ENCODE results near the gene SLC45A1. TPM values are rescaled to one million over a fixed set of nuclear protein-coding genes. Genes with fewer than 3 reads are reported as not detected.
"Not testable (repeated sequence)": the region's sequence is repeated elsewhere in the genome, so short reads cannot be mapped to it uniquely, and the experiment has no call there.

Gene SLC45A1
- total and polyA plus RNA-seq, 5 donors: 2.1 to 3.5 (median 2.6) TPM

- Histone ChIP-seq H3K27me3 (ENCODE audit: control insufficient read depth, insufficient read depth) (no peaks in the 10 kb centered on the region), H3K27ac (ENCODE audit: low read length) (peak overlapping the region; percentile 97), H3K4me3 (ENCODE audit: low read length) (no peak overlapping the region), H3K9me3 (ENCODE audit: control insufficient read depth, low read length) (no peaks in the 10 kb centered on the region), H3K4me1 (ENCODE audit: control insufficient read depth, insufficient read depth, low read length) (peaks cover 47% of the 10 kb centered on the region)
- intact Hi-C loops (cut with DNase I): loop anchor here in 2 of 4 donors (5.0 to 10.0 kb wide), 2 partner anchors 39 to 151 kb away; no protein-coding TSS in a partner anchor
- WGBS: 19% methylated on average over 19 of the region's 19 CpGs
- peak; percentile 75 to 88 (median 82) for DNase-seq
- ATAC-seq: peak; percentile 87 to 91
Observed at GRCh38 chr1:8373581-8374241, 55.8 kb downstream of the SLC45A1 start.

DNA sequence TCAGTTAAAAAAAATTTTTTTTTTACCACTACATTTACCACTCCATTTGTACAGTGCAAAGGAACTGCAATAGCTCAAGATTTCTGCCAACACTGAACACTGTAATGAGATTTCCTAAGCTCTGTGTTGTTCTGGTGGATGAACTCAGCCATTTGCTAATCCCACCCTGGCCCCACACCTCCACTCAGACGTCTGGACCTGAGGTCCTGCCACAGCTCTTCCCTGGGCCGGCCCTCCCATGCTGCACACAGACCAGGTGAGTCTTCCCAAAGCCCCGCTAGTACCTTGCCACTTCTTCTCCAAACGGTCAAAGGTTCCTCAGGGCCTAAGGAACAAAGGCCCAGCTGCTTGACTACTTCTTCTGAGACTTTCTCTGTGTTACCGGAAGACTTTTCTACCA is 56.4 kb downstream of the SLC45A1 start:
- DNase-seq (peak in 1 of 3 donors; percentile 70), ATAC-seq (peak in 1 of 2 donors; percentile 2)
- 76% methylated on average over 5 of the region's 5 CpGs for WGBS
- H3K27me3 ChIP-seq (ENCODE audit: control insufficient read depth, insufficient read depth): no peaks in the 10 kb centered on the region
- intact Hi-C loops (cut with DNase I): loop anchor here in 2 of 4 donors (5.0 to 10.0 kb wide), 2 partner anchors 38 to 150 kb away; no protein-coding TSS in a partner anchor
- peak overlapping the region; percentile 45 for H3K27ac ChIP-seq (ENCODE audit: low read length)
- H3K4me3 ChIP-seq (ENCODE audit: low read length): no peak overlapping the region
- H3K9me3 ChIP-seq (ENCODE audit: control insufficient read depth, low read length): no peaks in the 10 kb centered on the region
- H3K4me1 ChIP-seq (ENCODE audit: control insufficient read depth, insufficient read depth, low read length): peaks cover 54% of the 10 kb centered on the region

- Histone ChIP-seq H3K4me3 (ENCODE audit: low read length) (no peak overlapping the region), H3K27ac (ENCODE audit: low read length) (peak overlapping the region; percentile 45), H3K27me3 (ENCODE audit: control insufficient read depth, insufficient read depth) (no peaks in the 10 kb centered on the region), H3K9me3 (ENCODE audit: control insufficient read depth, low read length) (no peaks in the 10 kb centered on the region), H3K4me1 (ENCODE audit: control insufficient read depth, insufficient read depth, low read length) (peaks cover 58% of the 10 kb centered on the region)
- ATAC-seq (no peak), DNase-seq (peak in 1 of 3 donors; percentile 55)
- 87% methylated on average over 2 of the region's 2 CpGs for WGBS
- intact Hi-C loops (cut with DNase I): loop anchor here in 2 of 4 donors (5.0 to 10.0 kb wide), 2 partner anchors 37 to 150 kb away; no protein-coding TSS in a partner anchor
Observed at GRCh38 chr1:8374812-8375211, 56.9 kb downstream of the SLC45A1 start.

- Histone ChIP-seq H3K27ac (ENCODE audit: low read length) (peak overlapping the region; percentile 67), H3K4me3 (ENCODE audit: low read length) (no peak overlapping the region), H3K4me1 (ENCODE audit: control insufficient read depth, insufficient read depth, low read length) (peaks cover 59% of the 10 kb centered on the region), H3K27me3 (ENCODE audit: control insufficient read depth, insufficient read depth) (no peaks in the 10 kb centered on the region), H3K9me3 (ENCODE audit: control insufficient read depth, low read length) (no peaks in the 10 kb centered on the region)
- no peak for ATAC-seq
- intact Hi-C loops (cut with DNase I): loop anchor here in 1 of 4 donors (10.0 kb wide), 1 partner anchor 148 kb away; no protein-coding TSS in a partner anchor
- 70% methylated on average over 4 of the region's 4 CpGs for WGBS
- no peak for DNase-seq
Observed at GRCh38 chr1:8376358-8376840, 58.5 kb downstream of the SLC45A1 start.

DNA sequence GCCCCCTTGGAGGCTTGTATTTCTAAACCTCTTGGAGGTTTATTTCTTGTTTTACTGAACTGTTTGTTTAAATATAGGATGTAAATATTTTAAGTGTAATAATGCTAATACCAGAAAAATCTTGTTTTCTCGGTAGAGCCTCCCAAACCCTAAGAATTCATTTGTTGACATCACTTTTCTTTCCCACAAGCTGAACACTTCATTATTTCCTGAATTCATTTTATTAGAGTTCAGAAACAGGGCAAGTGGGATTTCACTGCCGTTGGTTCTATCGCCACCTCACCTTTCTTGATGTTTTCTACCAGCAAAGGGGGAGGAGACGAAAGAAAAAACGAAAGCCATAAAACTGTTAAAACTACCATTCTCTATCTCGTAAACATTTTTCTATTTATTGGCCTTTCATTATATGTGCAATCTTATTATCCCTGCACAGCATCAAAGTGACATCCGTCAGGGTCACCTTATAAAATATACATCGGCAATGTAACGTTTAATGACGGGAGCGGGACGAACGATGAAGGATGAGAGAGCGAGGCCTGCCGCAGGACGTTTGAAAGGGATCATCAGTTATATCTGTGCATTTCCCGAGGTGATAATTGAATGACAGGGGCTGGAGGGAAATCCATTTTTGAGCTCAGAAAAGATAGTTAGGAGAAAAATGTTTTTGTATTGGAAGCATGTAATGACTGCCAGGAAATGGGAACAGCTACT is 59.5 kb downstream of the SLC45A1 start:
- H3K4me1 ChIP-seq (ENCODE audit: control insufficient read depth, insufficient read depth, low read length): peaks cover 55% of the 10 kb centered on the region

GRCh38 chr1:8378178-8378577 is 60.3 kb downstream of the SLC45A1 start:
- Histone ChIP-seq H3K4me1 (ENCODE audit: control insufficient read depth, insufficient read depth, low read length) (peaks cover 52% of the 10 kb centered on the region), H3K4me3 (ENCODE audit: low read length) (no peak overlapping the region), H3K9me3 (ENCODE audit: control insufficient read depth, low read length) (no peaks in the 10 kb centered on the region), H3K27me3 (ENCODE audit: control insufficient read depth, insufficient read depth) (no peaks in the 10 kb centered on the region), H3K27ac (ENCODE audit: low read length) (peak overlapping the region; percentile 61)
- ATAC-seq (peak in 1 of 2 donors; percentile 13), DNase-seq (no peak)
- intact Hi-C loops (cut with DNase I): loop anchor here in 1 of 4 donors (10.0 kb wide), 1 partner anchor 147 kb away; no protein-coding TSS in a partner anchor
- 21% methylated on average over 4 of the region's 4 CpGs for WGBS

More for the DNA sequence above, 59.5 kb downstream of the SLC45A1 start:
- no peak for DNase-seq
- H3K9me3 ChIP-seq (ENCODE audit: control insufficient read depth, low read length): no peaks in the 10 kb centered on the region
- no peak for ATAC-seq
- intact Hi-C loops (cut with DNase I): loop anchor here in 1 of 4 donors (10.0 kb wide), 1 partner anchor 147 kb away; no protein-coding TSS in a partner anchor
- 83% methylated on average over 17 of the region's 17 CpGs for WGBS
- H3K27me3 ChIP-seq (ENCODE audit: control insufficient read depth, insufficient read depth): no peaks in the 10 kb centered on the region
- H3K27ac ChIP-seq (ENCODE audit: low read length): no peak overlapping the region
- H3K4me3 ChIP-seq (ENCODE audit: low read length): no peak overlapping the region

- peaks cover 52% of the 10 kb centered on the region for H3K4me1 ChIP-seq (ENCODE audit: control insufficient read depth, insufficient read depth, low read length)
- no peaks in the 10 kb centered on the region for H3K27me3 ChIP-seq (ENCODE audit: control insufficient read depth, insufficient read depth)
- H3K4me3 ChIP-seq (ENCODE audit: low read length): no peak overlapping the region
- DNase-seq (peak in 1 of 3 donors; percentile 55), ATAC-seq (peak; percentile 24 to 34)
- peak overlapping the region; percentile 61 for H3K27ac ChIP-seq (ENCODE audit: low read length)
- intact Hi-C loops (cut with DNase I): loop anchor here in 1 of 4 donors (10.0 kb wide), 1 partner anchor 146 kb away; no protein-coding TSS in a partner anchor
- H3K9me3 ChIP-seq (ENCODE audit: control insufficient read depth, low read length): no peaks in the 10 kb centered on the region
- WGBS: 45% methylated on average over 10 of the region's 10 CpGs
Observed at GRCh38 chr1:8378981-8379470, 61.1 kb downstream of the SLC45A1 start.

- DNase-seq: no peak
- H3K27me3 ChIP-seq (ENCODE audit: control insufficient read depth, insufficient read depth): no peaks in the 10 kb centered on the region
- ATAC-seq: peak; percentile 8 to 9
- no peak overlapping the region for H3K4me3 ChIP-seq (ENCODE audit: low read length)
- H3K9me3 ChIP-seq (ENCODE audit: control insufficient read depth, low read length): no peaks in the 10 kb centered on the region
- peaks cover 48% of the 10 kb centered on the region for H3K4me1 ChIP-seq (ENCODE audit: control insufficient read depth, insufficient read depth, low read length)
- peak overlapping the region; percentile 61 for H3K27ac ChIP-seq (ENCODE audit: low read length)
- intact Hi-C loops (cut with DNase I): loop anchor here in 1 of 4 donors (10.0 kb wide), 1 partner anchor 145 kb away; no protein-coding TSS in a partner anchor
- 73% methylated on average over 14 of the region's 14 CpGs for WGBS
Observed at GRCh38 chr1:8379513-8380186, 61.7 kb downstream of the SLC45A1 start.

DNA sequence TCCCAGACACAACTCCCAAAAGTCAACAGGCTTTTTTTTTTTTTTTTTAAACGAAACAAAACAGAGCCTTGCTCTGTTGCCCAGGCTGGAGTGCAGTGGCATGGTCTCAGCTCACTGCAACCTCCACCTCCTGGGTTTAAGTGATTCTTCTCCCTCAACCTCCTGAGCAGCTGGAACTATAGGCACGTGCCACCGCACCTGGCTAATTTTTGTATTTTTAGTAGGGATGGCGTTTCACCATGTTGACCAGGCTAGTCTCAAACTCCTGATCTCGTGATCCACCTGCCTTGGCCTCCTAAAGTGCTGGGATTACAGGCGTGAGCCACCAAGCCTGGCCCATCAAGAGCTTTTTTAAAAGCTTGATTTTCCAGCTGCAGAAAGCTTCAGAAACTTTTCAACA is 62.4 kb downstream of the SLC45A1 start:
- DNase-seq; intact Hi-C loops (cut with DNase I); H3K4me3 ChIP-seq (ENCODE audit: low read length); ATAC-seq; H3K27me3 ChIP-seq (ENCODE audit: control insufficient read depth, insufficient read depth); H3K9me3 ChIP-seq (ENCODE audit: control insufficient read depth, low read length): not testable (repeated sequence)
- 81% methylated on average over 6 of the region's 6 CpGs for WGBS
- peaks cover 50% of the 10 kb centered on the region for H3K4me1 ChIP-seq (ENCODE audit: control insufficient read depth, insufficient read depth, low read length)
- peak overlapping the region; percentile 48 for H3K27ac ChIP-seq (ENCODE audit: low read length)

GRCh38 chr1:8381618-8382017 is 63.7 kb downstream of the SLC45A1 start:
- Histone ChIP-seq H3K9me3 (ENCODE audit: control insufficient read depth, low read length) (no peaks in the 10 kb centered on the region), H3K27ac (ENCODE audit: low read length) (peak overlapping the region; percentile 38), H3K4me3 (ENCODE audit: low read length) (no peak overlapping the region), H3K27me3 (ENCODE audit: control insufficient read depth, insufficient read depth) (no peaks in the 10 kb centered on the region), H3K4me1 (ENCODE audit: control insufficient read depth, insufficient read depth, low read length) (peaks cover 46% of the 10 kb centered on the region)
- intact Hi-C loops (cut with DNase I): no loop called here
- ATAC-seq: no peak
- 64% methylated on average over 8 of the region's 8 CpGs for WGBS
- DNase-seq: no peak
